ENCODE measurements around the gene CREB1. TPM values are rescaled to one million over a fixed set of nuclear protein-coding genes. Genes with fewer than 3 reads are reported as not detected.

Gene CREB1
- polyA plus RNA-seq, 1 of the 3 experiments (the other 2 are of a cell fraction): 14.5 TPM

DNA sequence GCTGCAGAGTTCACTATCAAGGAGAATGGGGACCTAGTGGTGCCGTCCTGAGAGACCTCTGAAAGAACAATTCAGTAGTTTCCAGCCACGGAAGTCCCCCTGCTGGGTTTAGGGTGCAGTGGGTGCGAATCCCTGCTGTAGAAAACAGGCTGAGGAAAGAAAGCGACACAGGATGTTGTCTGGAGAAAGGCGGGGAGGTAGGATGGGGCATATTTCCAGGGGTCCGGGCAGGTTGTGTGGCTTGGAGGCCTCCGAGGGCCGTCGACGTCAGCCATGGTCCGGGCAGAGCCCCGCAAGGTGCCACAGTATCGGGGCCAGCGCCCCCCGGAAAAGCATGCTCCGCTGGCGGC is 807 bp upstream of the CREB1 start:
- Histone ChIP-seq H3K4me2 (peak overlapping the region; percentile 88), H2AFZ (ENCODE audit: low read depth) (peak overlapping the region; percentile 71; the same call in 1 of the 2 replicates), H3K4me1 (ENCODE audit: control insufficient read depth in 1 of 2, insufficient read depth in 2 of 2, low read depth in 1 of 2, low read length in 1 of 2) (peaks cover 0 to 2% of the 10 kb centered on the region in 2 experiments; a peak in 3 of 4 replicates), H3K4me3 (ENCODE audit: low read depth in 2 of 2, low read length in 1 of 2) (peak overlapping the region; percentile 74 to 81), H3K9ac (peak overlapping the region; percentile 95), H3K79me2 (ENCODE audit: insufficient read depth) (peaks cover 51% of the 10 kb centered on the region), H3K9me3 (no peaks in the 10 kb centered on the region), H3K27ac (ENCODE audit: low read depth in 2 of 2, low read length in 1 of 2) (peak overlapping the region; percentile 81 to 95), H3K36me3 (replicated peaks in 1 of 2; ENCODE audit: control insufficient read depth in 1 of 2, insufficient read depth in 2 of 2, low read length in 1 of 2) (no peaks in the 10 kb centered on the region), H3K9me2 (no peaks in the 10 kb centered on the region), H3F3A (replicated peaks; ENCODE audit: insufficient read depth) (peaks cover 14% of the 10 kb centered on the region), H3K27me3 (ENCODE audit: insufficient read depth) (no peaks in the 10 kb centered on the region), H4K20me1 (ENCODE audit: insufficient read depth) (peaks cover 5% of the 10 kb centered on the region; the same call in 1 of the 2 replicates)
- TF ChIP-seq, protein P1, sequence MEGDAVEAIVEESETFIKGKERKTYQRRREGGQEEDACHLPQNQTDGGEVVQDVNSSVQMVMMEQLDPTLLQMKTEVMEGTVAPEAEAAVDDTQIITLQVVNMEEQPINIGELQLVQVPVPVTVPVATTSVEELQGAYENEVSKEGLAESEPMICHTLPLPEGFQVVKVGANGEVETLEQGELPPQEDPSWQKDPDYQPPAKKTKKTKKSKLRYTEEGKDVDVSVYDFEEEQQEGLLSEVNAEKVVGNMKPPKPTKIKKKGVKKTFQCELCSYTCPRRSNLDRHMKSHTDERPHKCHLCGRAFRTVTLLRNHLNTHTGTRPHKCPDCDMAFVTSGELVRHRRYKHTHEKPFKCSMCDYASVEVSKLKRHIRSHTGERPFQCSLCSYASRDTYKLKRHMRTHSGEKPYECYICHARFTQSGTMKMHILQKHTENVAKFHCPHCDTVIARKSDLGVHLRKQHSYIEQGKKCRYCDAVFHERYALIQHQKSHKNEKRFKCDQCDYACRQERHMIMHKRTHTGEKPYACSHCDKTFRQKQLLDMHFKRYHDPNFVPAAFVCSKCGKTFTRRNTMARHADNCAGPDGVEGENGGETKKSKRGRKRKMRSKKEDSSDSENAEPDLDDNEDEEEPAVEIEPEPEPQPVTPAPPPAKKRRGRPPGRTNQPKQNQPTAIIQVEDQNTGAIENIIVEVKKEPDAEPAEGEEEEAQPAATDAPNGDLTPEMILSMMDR (IDR thresholded peaks at IDR 0.05): peak; percentile 36
- TF ChIP-seq RXRA (IDR thresholded peaks at IDR 0.05; ENCODE audit: borderline replicate concordance, low read depth): no peak
- WGBS (ENCODE audit: low lambda C conversion rate): 9% methylated on average over 12 of the region's 17 CpGs
- POLR2A ChIA-PET: interaction anchor here (0.7 kb wide), 1 partner anchor 1265 kb away, joined by 4 read pairs; no protein-coding TSS in a partner anchor
- CTCF ChIA-PET: no interaction called here
- DNase-seq: no peak

DNA sequence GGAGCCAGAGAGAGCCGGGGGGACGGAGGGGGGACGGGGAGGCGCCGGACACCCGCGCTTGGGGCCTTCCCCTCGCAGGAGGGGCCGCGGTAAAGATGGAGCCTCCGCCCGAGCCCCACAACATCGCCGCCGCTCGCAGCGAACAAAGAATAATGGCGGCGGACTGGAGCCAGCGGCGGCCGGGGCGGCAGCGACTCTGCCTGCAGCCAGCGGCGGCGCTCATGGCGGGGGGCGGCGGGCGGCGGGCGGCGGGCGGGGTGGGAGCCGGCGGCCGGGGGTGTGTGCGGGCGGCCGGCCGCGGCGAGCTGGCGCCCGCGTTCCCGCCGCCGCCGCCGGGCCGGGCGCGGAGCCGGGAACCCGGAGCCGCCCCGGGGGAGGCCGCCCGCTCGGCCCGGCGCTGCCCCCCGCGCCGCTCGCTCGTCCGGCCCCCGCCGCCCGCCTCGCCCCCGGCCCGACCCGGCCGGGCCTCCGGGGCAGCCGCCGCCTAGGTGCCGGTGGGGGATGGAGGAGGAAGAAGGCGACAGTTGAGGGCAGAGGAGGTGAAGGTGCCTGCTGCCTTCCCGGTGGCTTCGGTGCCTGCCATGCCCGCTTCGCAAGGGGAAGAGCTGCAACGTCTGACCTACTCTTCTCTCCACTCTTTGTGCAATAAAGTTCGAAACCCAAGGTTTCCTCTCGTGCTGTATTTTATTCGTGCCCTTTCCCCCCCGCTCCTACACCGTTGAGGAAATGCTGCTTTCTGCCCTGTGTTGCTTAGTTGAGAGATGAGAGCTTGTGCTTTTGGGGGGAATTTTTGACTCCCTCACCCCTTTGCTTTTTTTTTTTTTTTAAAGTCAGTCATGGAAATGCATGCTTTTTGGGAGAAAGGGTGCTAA is 634 bp downstream of the CREB1 start:
- Histone ChIP-seq H3K36me3 (replicated peaks in 1 of 2; ENCODE audit: control insufficient read depth in 1 of 2, insufficient read depth in 2 of 2, low read length in 1 of 2) (peaks cover 0 to 8% of the 10 kb centered on the region in 2 experiments), H3F3A (replicated peaks; ENCODE audit: insufficient read depth) (peaks cover 14% of the 10 kb centered on the region), H4K20me1 (ENCODE audit: insufficient read depth) (peaks cover 5% of the 10 kb centered on the region; the same call in 1 of the 2 replicates), H3K79me2 (ENCODE audit: insufficient read depth) (peaks cover 66% of the 10 kb centered on the region), H3K9me2 (no peaks in the 10 kb centered on the region), H3K9me3 (no peaks in the 10 kb centered on the region), H3K27ac (ENCODE audit: low read depth in 2 of 2, low read length in 1 of 2) (peak overlapping the region; percentile 94 to 95), H2AFZ (ENCODE audit: low read depth) (no peak overlapping the region), H3K4me2 (peak overlapping the region; percentile 80), H3K9ac (peak overlapping the region; percentile 97), H3K4me1 (ENCODE audit: control insufficient read depth in 1 of 2, insufficient read depth in 2 of 2, low read depth in 1 of 2, low read length in 1 of 2) (peaks cover 2 to 8% of the 10 kb centered on the region in 2 experiments), H3K27me3 (ENCODE audit: insufficient read depth) (no peaks in the 10 kb centered on the region), H3K4me3 (ENCODE audit: low read depth in 2 of 2, low read length in 1 of 2) (peak overlapping the region; percentile 81 to 97)
- peak; percentile 82 for DNase-seq
- ChIA-PET CTCF (interaction anchor here (0.8 to 1.3 kb wide), 2 partner anchors 17 to 216 kb away, joined by 3 read pairs; no protein-coding TSS in a partner anchor), POLR2A (interaction anchor here (0.6 to 1.4 kb wide), 9 partner anchors 11 to 364 kb away, joined by 3 to 6 read pairs (median 4); partner anchors contain the start of genes KLF7 and METTL21A)
- WGBS (ENCODE audit: low lambda C conversion rate): under 1% methylated on average over 27 of the region's 93 CpGs
- TF ChIP-seq POLR2AphosphoS5 (IDR thresholded peaks at IDR 0.05; ENCODE audit: low read depth, low read length) (no peak; the same call in 1 of the 2 replicates), RFX5 (IDR thresholded peaks at IDR 0.05; ENCODE audit: low read length) (no peak), MEF2A (IDR thresholded peaks at IDR 0.05; ENCODE audit: borderline replicate concordance, low read depth) (no peak), FOXJ3 (CRISPR knock-in tag; IDR thresholded peaks at IDR 0.05) (no peak), FOSL2 (IDR thresholded peaks at IDR 0.05; ENCODE audit: borderline replicate concordance, low read depth) (no peak), JUND (IDR thresholded peaks at IDR 0.05) (no peak), MXI1 (IDR thresholded peaks at IDR 0.05; ENCODE audit: low read depth, low read length) (no peak), TCF12 (IDR thresholded peaks at IDR 0.05) (no peak), TEAD4 (IDR thresholded peaks at IDR 0.05; ENCODE audit: borderline replicate concordance, insufficient read depth) (0 out of 2 replicates have a peak, but pooled peaks have one; percentile 30), GABPA (IDR thresholded peaks at IDR 0.05; ENCODE audit: low read depth) (no peak), RXRA (IDR thresholded peaks at IDR 0.05; ENCODE audit: borderline replicate concordance, low read depth) (no peak), TAF1 (IDR thresholded peaks at IDR 0.05; ENCODE audit: borderline replicate concordance, low read depth, low read length) (no peak; the same call in 1 of the 2 replicates), RCOR1 (IDR thresholded peaks at IDR 0.05; ENCODE audit: low read length) (no peak)
- TF ChIP-seq, protein P2, sequence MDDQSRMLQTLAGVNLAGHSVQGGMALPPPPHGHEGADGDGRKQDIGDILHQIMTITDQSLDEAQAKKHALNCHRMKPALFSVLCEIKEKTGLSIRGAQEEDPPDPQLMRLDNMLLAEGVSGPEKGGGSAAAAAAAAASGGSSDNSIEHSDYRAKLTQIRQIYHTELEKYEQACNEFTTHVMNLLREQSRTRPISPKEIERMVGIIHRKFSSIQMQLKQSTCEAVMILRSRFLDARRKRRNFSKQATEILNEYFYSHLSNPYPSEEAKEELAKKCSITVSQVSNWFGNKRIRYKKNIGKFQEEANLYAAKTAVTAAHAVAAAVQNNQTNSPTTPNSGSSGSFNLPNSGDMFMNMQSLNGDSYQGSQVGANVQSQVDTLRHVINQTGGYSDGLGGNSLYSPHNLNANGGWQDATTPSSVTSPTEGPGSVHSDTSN (IDR thresholded peaks at IDR 0.05): no peak
- TF ChIP-seq, protein P1 (IDR thresholded peaks at IDR 0.05): no peak
- TF ChIP-seq, protein P3, sequence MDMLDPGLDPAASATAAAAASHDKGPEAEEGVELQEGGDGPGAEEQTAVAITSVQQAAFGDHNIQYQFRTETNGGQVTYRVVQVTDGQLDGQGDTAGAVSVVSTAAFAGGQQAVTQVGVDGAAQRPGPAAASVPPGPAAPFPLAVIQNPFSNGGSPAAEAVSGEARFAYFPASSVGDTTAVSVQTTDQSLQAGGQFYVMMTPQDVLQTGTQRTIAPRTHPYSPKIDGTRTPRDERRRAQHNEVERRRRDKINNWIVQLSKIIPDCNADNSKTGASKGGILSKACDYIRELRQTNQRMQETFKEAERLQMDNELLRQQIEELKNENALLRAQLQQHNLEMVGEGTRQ (IDR thresholded peaks at IDR 0.05; ENCODE audit: borderline replicate concordance, low read depth, low read length): no peak
- TF ChIP-seq, protein P4, sequence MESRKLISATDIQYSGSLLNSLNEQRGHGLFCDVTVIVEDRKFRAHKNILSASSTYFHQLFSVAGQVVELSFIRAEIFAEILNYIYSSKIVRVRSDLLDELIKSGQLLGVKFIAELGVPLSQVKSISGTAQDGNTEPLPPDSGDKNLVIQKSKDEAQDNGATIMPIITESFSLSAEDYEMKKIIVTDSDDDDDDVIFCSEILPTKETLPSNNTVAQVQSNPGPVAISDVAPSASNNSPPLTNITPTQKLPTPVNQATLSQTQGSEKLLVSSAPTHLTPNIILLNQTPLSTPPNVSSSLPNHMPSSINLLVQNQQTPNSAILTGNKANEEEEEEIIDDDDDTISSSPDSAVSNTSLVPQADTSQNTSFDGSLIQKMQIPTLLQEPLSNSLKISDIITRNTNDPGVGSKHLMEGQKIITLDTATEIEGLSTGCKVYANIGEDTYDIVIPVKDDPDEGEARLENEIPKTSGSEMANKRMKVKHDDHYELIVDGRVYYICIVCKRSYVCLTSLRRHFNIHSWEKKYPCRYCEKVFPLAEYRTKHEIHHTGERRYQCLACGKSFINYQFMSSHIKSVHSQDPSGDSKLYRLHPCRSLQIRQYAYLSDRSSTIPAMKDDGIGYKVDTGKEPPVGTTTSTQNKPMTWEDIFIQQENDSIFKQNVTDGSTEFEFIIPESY (IDR thresholded peaks at IDR 0.05; ENCODE audit: borderline replicate concordance, low read depth): no peak

All from SK-N-SH (cell line).